Spleen (tissue), 7 donors: ENCODE results near the gene METTL24.
"Not testable (repeated sequence)": the region's sequence is repeated elsewhere in the genome, so short reads cannot be mapped to it uniquely, and the experiment has no call there.

Experiments
- CTCF ChIP-seq, 11 experiments: fragments of 200-600 bp in 7 of 11; fragments of 450-650 bp in 4 of 11; sonication (generic) in 4 of 11; IDR thresholded peaks in 8 of 11; conservative IDR thresholded peaks in 3 of 11; 1 replicate in 7 of 11; 2 replicates in 4 of 11; pipeline versions ENCODE4 v1.4.0 to v1.8.0; 2016 to 2021; ENCODE audit warnings: antibody characterized with exemption in 11 of 11, inconsistent platforms in 4 of 11, mild to moderate bottlenecking in 1 of 11
- POLR2A ChIP-seq, 3 donors: fragments of 450-650 bp; IDR thresholded peaks; one replicate each; pipeline ENCODE4 v1.5.1; 2017; ENCODE audit warnings: antibody characterized with exemption in 3 of 3, mild to moderate bottlenecking in 1 of 3
- donor health status: DM: no; HTN: no; CAD: no; lungs with moderate emphysema.
- donor health status: DM: no; HTN: no; CAD: no.
- donor health status: DM: no; HTN: no; CAD: no.

GRCh38 chr6:110305832-110306231, 52.3 kb downstream of the METTL24 start:
- not testable (repeated sequence) for TF ChIP-seq CTCF (IDR thresholded peaks at IDR 0.05 in 8 of 11, conservative IDR thresholded peaks at IDR 0.05 in 3 of 11); POLR2A (IDR thresholded peaks at IDR 0.05)
